Epithelial cell of esophagus (primary cell): Measurements from ENCODE around the gene ZNF701.
"Not testable (repeated sequence)": the region's sequence is repeated elsewhere in the genome, so short reads cannot be mapped to it uniquely, and the experiment has no call there.

Source experiments
- DNase-seq: peaks from one replicate; pipeline ENCODE4 v3.0.0; 2010; ENCODE audit warnings: low read depth
- H3K4me3 ChIP-seq: 2 replicates; pipeline ENCODE4 v1.5.1; 2011; ENCODE audit warnings: mild to moderate bottlenecking, low read length, control low read depth
- CTCF ChIP-seq: IDR thresholded peaks from 2 replicates; pipeline ENCODE4 v1.5.1; 2011; ENCODE audit warnings: low read depth, mild to moderate bottlenecking, low read length, control low read depth, inconsistent platforms; ENCODE audit not compliant: insufficient read depth; ENCODE audit errors: missing control alignments

The ZNF701 gene

GRCh38 chr19:52626915-52627314, 56.8 kb downstream of the ZNF701 start:
- DNase-seq = no peak
- no peak for TF ChIP-seq CTCF
- no peak overlapping the region for H3K4me3 ChIP-seq

- not testable (repeated sequence) for DNase-seq, H3K4me3 ChIP-seq
These were observed 57.4 kb downstream of the ZNF701 start for GRCh38 chr19:52627441-52627840.

- TF ChIP-seq CTCF = no peak
- H3K4me3 ChIP-seq = no peak overlapping the region
- DNase-seq = no peak
These were observed 65.9 kb downstream of the ZNF701 start for GRCh38 chr19:52635786-52636570.
